Tibial nerve (tissue), 4 donors: ENCODE data around the gene HS6ST1.

Source experiments
- EP300 ChIP-seq, 2 donors: sonication (generic); formaldehyde crosslinking; IDR thresholded peaks; one replicate each; pipeline ENCODE4 v1.6.1; 2017; ENCODE audit warnings: antibody characterized with exemption in 2 of 2, mild to moderate bottlenecking in 1 of 2
- POLR2A ChIP-seq, 2 donors: fragments of 450-650 bp; IDR thresholded peaks; one replicate each; pipeline ENCODE4 v1.6.1; 2017; ENCODE audit warnings: antibody characterized with exemption in 2 of 2, mild to moderate bottlenecking in 2 of 2, moderate library complexity in 2 of 2
- TF ChIP-seq, protein P1 (sequence below), 5 experiments: fragments of 200-600 bp in 3 of 5; fragments of 450-650 bp in 2 of 5; sonication (generic) in 3 of 5; IDR thresholded peaks; one replicate each; pipeline ENCODE4 v1.5.1; 2016 to 2019; ENCODE audit warnings: antibody characterized with exemption in 5 of 5, mild to moderate bottlenecking in 3 of 5, moderate library complexity in 2 of 5

DNA sequence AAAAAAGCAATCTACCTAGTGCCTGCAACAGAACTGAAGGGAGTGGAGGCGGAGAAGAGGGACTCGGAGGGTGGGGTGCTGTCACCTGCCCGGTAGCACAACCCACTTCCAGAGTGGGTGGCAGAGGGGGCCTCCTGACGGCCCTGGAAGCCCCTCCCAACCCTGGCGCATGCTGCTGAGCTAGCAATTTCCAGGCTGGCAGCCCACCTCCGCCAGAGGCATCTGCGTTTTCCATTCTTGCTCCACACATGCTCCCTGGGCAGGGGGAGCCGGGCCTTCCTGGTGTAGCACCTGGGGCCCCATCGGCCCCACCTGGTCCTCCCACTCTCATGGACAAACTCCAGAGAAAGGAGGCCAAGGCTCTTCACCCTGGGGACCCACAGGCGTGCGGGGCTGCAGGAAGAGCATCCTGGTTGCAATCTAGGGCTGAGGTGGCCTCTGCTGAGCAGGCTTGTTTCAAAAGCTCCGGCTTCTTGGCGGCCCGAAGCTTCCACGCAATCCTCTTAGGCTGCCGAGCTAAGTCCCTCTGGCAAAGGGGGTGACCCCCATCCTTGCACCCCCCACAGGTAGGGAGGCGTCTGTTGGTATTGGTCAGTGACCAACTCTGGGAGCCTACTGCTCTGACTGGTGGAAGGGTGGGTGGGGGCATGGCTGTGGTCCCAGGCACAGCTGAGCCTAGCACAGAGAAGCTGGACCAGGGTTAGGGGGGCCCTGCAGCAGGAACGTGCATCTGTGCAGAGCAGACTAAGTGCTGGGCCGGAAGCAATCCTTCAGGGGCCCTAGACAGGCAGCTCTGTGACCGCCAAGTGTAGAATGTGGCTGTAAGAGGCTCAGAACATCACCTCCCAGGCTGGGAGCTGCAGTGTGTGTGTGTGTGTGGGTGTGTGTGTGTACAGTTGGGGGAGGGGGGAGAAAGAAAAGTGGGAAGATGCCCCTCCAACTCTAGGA lies 2.6 kb downstream of the HS6ST1 start:
- TF ChIP-seq, protein P1, sequence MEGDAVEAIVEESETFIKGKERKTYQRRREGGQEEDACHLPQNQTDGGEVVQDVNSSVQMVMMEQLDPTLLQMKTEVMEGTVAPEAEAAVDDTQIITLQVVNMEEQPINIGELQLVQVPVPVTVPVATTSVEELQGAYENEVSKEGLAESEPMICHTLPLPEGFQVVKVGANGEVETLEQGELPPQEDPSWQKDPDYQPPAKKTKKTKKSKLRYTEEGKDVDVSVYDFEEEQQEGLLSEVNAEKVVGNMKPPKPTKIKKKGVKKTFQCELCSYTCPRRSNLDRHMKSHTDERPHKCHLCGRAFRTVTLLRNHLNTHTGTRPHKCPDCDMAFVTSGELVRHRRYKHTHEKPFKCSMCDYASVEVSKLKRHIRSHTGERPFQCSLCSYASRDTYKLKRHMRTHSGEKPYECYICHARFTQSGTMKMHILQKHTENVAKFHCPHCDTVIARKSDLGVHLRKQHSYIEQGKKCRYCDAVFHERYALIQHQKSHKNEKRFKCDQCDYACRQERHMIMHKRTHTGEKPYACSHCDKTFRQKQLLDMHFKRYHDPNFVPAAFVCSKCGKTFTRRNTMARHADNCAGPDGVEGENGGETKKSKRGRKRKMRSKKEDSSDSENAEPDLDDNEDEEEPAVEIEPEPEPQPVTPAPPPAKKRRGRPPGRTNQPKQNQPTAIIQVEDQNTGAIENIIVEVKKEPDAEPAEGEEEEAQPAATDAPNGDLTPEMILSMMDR (IDR thresholded peaks at IDR 0.05) = no peak
- TF ChIP-seq POLR2A (IDR thresholded peaks at IDR 0.05) = no peak
- TF ChIP-seq EP300 (IDR thresholded peaks at IDR 0.05) = no peak
